Fibroblast of upper back skin (primary cell): Measurements from ENCODE around the gene SOX18.
"Not testable (repeated sequence)": the region's sequence is repeated elsewhere in the genome, so short reads cannot be mapped to it uniquely, and the experiment has no call there.

Source experiments
- DNase-seq: peaks from one replicate; pipeline ENCODE4 v3.0.0-alpha.2; 2013

SOX18 gene

DNA sequence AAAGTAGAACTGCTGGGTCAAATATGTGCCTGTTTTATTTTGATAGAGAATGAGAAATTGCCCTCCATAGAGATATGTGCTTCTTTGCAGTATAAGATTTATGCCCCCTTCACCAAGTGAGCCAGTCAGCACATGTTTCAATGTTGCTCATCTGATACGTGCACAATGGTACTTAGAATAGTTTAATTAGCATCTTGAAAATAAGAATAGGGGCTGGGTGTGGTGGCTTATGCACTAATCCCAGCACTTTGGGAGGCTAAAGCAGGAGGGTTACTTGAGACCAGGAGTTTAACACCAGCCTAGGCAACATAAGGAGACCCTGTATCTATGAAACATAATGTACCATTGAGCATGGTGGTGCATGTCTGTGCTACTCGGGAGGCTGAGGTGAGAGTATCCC lies 33.8 kb downstream of the SOX18 start:
- no peak for DNase-seq

DNA sequence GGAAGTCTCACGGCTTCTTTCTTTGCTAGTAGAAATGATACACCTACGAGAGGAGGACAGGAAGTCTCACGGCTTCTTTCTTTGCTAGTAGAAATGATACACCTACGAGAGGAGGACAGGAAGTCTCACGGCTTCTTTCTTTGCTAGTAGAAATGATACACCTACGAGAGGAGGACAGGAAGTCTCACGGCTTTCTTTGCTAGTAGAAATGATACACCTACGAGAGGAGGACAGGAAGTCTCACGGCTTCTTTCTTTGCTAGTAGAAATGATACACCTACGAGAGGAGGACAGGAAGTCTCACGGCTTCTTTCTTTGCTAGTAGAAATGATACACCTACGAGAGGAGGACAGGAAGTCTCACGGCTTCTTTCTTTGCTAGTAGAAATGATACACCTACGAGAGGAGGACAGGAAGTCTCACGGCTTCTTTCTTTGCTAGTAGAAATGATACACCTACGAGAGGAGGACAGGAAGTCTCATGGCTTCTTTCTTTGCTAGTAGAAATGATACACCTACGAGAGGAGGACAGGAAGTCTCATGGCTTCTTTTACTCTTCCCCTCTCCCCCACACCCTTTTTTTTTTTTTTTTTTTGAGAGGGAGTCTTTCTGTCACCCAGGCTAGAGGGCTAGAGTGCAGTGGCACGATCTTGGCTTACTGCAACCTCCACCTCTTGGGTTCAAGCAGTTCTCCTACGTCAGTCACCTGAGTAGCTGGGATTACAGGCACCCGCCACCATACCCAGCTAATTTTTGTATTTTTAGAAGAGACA lies 36.9 kb downstream of the SOX18 start:
- DNase-seq = not testable (repeated sequence)

DNA sequence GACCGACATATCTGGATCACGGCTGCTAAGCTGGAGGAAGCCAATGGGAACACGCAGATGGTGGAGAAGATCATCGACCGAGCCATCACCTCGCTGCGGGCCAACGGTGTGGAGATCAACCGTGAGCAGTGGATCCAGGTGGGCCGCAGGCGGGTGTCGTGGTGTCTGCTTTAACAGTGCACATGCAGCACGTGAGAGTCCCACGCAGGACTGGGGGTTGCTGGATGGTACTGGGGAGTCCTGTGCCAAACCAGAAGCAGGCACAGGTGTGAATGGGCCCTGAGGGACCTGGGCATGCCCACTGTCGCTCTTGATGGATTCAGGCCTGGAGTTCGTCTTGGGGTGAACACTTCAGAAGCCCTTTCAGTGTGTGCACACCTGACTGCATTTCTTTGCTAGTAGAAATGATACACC lies 38.1 kb downstream of the SOX18 start:
- no peak for DNase-seq

DNA sequence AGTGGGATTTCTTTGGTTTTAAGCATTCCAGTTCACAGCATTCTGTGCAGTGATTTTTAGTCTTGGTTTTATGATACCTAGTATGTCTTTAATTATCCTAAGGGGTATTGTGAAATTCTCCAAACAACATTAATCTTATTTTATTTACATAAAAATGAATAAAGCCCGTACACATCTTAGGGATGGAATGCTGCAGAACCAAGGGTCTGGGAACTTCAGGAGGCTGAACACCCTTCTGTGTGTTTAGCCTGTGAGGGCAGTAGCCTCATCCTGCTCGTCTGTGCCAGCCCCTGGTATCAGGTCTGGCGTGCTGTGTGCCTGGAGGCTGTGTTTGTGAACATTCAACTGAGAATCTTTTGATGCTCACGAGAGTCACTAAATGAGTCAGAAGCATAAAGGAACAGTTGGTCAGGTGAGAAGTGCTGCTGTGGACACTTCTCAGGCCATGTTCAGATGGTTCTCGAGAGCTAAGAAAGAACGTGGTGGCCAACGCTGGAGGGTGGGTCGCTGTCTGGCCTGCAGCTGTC lies 38.7 kb downstream of the SOX18 start:
- no peak for DNase-seq

DNA sequence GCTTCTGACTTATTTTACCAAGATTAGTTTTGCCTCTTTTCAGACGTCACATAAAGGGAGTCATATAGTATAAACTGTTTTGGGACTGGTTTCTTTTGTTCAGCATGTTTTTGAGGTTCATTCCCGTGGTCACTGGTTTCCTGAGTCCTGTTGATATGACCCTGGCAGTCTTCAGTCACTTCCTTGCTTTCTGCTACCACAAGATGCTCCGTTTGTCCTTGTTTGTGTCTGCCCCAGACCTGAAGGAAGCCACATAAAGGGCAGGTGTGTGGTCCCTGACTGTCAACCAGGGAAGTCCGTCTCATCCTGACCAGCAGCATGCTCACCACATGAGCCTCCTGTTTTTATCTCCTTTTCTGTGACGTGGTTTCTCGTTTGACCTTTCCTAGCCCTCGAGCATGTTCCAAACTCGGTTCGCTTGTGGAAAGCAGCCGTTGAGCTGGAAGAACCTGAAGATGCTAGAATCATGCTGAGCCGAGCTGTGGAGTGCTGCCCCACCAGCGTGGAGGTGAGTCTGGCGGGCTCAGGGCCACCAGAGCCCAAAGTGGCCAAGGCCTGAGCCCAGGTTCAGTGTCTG lies 39.5 kb downstream of the SOX18 start:
- no peak for DNase-seq

DNA sequence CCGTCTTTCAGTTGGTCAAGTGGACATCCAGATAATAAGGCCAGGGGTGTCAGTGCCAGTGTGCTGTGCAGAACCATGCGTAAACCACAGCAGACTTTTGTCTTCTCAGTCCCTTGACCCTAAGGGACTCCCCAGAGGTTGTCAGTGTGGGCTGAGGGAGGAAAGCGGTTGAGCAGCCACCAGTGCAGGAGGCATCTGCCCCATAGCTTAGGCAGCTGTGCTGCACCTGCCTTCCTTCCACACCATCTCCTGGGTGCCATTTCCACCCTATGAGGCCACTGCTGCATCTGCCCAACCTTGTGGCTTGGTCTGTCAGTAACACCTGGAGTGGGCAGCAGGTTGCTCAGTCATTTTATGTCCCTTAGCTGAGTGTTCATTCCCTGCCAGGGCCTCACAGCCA lies 42.5 kb downstream of the SOX18 start:
- DNase-seq = no peak

DNA sequence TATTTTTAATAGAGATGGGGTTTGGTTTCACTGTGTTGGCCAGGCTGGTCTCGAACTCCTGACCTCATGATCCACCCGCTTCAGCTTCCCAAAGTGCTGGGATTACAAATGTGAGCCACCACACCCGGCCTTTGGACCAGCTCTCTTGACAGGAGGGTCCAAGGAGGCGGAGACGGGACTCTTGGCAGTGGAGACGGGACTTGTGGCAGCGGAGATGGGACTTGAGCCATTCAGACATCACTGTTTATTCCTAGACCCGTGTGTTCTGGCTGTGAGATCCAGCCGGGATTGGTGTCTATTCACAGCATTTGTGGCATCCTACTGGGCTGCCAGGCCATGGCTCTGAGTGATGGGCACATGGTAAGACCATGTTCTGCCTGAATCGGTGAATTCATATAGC lies 42.9 kb downstream of the SOX18 start:
- no peak for DNase-seq

DNA sequence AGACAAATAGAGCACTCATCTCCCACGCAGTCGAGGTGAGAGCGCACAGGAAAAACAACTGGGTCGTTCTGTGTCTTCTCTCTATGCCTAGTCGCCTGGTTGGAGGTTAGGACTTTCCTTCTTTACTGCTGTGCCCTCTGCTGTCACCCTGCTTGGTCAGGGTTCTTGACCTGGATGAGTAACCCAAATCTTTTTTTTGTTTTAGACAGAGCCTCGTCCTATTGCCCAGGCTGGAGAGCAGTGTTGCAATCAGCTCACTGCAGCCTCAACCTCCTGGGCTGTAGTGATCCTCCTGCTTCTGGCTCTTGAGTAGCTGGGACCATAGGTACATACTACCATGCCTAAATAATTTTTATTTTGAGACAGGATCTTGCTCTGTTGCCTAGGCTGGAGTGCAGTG lies 44.0 kb downstream of the SOX18 start:
- DNase-seq = no peak

DNA sequence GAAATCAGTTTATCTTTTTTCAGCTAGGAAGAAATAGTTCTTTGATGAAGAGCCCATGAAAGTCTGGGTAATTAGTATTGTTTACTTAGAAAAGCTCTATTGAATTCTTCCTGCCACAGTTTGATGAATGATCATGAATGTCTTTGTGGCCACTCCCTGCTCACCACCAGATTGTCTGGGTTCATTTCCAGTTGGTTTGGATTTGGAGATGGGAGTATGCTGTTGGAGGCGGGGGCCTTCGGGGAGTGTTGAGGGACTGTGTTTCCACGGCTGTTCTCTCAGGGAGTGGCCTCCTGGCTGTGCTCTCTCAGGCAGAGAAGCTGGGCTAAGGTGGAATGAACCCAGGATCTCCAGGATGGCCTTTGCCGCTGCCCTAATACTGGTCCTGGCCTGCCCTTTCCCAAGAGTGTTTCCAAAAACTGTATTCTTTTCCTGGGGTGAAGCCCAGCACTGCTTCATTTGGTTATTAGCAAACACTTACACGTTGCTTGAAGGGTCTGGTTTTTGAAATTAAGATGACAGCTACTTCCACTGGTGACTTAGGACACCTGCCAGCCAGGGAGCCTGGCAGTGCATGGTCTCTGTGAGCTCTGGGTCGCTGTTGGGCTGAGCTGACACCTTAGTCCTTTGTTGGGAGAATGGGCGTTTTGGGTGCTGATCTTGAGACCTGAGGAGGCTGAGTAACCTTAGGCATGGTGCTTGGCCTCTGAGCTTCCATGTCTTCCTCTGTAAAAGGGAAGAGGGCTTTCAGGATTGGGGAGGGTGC lies 45.3 kb downstream of the SOX18 start:
- no peak for DNase-seq

DNA sequence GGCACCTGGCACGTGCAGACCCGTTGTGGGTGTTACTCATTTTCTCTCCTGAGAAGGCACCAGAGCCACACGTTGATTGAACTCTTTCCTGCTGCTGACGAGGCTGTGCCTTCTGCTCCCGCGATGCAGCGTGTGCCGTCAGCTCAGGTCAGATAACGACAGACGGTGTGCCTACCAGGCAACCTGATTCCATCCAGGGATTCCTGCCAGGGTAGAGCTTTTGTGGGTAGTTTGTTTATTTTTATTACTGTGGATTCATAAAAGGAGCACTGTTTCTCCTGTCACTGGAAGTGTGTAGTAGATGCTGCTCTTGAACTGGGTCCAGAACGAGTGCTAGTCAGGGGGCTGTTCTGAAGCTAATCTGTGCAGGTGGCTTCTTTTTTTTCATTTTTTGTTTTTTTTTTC lies 47.8 kb downstream of the SOX18 start:
- DNase-seq = no peak

DNA sequence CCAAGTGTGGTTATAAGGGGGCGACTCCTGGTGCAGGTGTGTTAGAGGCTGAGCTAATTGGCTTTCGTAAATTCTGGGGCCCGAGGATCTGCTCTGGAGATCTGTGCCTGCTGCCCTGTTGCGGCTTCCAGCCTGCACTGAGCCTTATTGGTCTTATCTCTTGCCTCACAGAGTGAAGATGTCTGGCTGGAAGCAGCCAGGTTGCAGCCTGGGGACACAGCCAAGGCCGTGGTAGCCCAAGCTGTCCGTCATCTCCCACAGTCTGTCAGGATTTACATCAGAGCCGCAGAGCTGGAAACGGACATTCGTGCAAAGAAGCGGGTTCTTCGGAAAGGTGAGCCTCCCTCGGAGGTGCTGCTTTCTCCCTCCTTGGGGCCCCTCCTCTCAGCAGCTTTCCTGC lies 48.5 kb downstream of the SOX18 start:
- no peak for DNase-seq
